GM21528 (cell line): ENCODE measurements around the gene SLF2.

Source experiments
- ATAC-seq: cut with Tn5 transposase; IDR thresholded peaks from one replicate; pipeline ENCODE4 v1.9.1; 2021; ENCODE audit warnings: mild to moderate bottlenecking, moderate library complexity; ENCODE audit not compliant: unreplicated experiment, low FRiP score

Gene SLF2

DNA sequence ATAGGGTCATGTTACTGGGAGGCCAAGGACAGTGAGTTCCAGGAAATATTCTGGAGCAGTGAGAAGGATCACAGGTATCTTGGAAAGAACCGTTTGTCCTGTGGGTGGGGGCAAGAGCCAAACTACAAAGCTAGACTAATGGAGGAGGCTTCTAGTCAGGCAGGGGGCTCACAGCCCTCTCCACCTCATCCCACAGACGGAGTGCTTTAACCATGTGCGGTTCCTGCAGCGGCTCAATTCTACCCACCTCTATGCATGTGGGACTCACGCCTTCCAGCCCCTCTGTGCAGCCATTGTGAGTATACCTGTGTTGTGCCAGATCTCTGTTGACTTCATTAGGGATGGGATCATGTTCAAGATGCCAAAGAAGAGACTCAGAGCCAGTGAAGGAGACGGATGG, 64.7 kb downstream of the SLF2 start:
- no peak for ATAC-seq

GRCh38 chr10:100978121-100978900, 65.5 kb downstream of the SLF2 start:
- ATAC-seq: no peak

- no peak for ATAC-seq
Observed at GRCh38 chr10:100978901-100979195, 66.1 kb downstream of the SLF2 start.

- ATAC-seq: no peak
Observed at GRCh38 chr10:100979791-100980272, 67.1 kb downstream of the SLF2 start.

- ATAC-seq: no peak
Observed at GRCh38 chr10:100980311-100980710, 67.5 kb downstream of the SLF2 start.

GRCh38 chr10:100980711-100981110, 67.9 kb downstream of the SLF2 start:
- no peak for ATAC-seq

DNA sequence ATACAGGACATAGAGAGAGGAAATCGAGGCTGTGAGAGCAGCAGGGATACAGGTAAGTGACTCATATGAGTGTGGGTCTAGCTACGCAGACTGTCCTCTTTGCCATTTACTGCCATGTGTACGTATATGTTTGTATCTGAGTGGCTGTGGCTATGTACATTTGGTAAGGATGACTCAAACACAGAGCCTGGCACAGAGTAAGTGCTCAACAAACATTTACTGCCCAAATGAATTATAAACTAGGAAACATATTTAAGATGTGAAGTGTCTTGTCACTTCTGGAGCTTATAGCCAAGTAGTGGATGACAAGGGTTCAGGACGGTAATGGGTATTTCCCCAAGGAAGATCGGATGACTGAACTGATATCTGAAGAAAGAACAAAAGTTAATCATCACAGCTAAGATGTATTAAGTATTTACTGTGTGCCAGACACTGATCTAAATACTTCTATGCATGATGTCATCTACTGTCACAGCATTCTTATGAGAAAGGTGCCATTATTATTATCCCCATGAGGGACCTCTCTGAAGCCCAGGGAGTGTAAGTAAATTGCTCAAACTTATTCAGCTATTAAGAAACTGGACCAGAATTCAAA, 68.5 kb downstream of the SLF2 start:
- ATAC-seq: no peak

DNA sequence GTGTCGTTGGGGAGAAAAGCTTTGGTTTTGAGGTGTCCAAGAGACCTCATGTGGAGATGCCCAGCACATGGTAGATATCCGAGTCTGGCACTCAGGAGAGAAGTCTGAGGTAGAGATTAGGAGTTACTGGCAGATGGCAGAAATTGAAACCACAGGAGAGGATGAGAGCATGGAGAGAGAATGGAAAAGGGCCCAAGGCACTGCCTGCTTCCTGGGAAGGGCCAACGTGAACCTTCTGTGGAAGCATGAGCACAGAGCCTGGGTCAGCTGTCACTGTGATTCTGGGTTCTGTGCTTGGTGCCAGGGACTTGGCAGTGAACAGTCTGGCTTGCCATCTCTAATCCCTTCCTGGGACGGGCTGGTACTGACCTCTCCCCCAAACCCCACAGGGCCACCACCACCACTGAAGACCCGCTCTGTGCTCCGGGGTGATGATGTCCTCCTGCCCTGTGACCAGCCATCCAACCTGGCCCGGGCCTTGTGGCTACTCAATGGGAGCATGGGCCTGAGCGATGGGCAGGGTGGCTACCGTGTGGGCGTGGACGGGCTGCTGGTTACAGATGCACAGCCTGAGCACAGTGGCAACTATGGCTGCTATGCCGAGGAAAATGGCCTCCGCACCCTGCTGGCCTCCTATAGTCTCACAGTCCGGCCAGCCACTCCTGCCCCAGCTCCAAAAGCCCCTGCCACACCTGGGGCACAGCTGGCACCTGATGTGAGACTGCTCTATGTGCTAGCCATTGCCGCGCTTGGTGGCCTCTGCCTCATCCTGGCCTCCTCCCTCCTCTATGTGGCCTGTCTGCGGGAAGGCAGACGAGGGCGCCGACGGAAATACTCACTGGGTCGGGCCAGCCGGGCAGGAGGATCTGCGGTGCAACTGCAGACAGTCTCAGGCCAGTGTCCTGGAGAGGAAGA, 70.4 kb downstream of the SLF2 start:
- ATAC-seq: no peak

- ATAC-seq: no peak
Observed at GRCh38 chr10:100983868-100984671, 71.3 kb downstream of the SLF2 start.

GRCh38 chr10:100984672-100985177, 72.0 kb downstream of the SLF2 start:
- no peak for ATAC-seq

DNA sequence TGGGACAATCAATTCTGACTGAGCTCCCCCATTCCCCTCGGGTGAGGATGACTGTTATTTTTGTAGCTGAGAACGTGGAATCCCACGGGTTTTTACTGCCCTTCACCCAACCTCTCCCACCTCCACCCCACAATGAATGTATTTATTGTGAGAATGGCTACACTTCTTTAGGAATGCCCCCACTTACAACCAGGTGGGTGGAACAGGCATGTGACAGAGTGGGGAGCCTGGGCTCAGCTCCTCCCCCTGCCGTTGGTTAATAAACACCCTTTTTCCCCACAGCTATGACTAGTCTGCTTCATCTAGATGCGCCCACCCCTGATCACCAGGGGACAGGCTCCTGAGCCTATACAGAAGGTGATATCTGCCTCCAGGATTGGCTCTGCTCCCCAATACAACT, 72.6 kb downstream of the SLF2 start:
- no peak for ATAC-seq

DNA sequence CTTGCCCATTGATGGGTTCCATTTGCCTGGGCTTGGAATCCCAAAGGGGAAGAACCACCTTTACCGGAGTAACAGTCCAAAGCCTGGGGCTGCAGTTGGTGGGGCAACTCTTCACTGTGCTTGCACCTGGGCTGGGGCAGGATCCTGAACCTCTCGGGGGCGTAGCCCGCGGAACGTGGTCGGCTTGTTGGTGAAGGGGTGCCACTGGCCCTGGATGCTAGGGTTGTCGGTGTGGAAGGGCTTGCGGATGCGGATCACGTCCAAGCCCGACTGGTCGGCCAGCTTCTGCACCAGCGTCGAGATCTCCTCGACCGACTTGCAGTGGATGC, 73.8 kb downstream of the SLF2 start:
- peak; percentile 7 for ATAC-seq

DNA sequence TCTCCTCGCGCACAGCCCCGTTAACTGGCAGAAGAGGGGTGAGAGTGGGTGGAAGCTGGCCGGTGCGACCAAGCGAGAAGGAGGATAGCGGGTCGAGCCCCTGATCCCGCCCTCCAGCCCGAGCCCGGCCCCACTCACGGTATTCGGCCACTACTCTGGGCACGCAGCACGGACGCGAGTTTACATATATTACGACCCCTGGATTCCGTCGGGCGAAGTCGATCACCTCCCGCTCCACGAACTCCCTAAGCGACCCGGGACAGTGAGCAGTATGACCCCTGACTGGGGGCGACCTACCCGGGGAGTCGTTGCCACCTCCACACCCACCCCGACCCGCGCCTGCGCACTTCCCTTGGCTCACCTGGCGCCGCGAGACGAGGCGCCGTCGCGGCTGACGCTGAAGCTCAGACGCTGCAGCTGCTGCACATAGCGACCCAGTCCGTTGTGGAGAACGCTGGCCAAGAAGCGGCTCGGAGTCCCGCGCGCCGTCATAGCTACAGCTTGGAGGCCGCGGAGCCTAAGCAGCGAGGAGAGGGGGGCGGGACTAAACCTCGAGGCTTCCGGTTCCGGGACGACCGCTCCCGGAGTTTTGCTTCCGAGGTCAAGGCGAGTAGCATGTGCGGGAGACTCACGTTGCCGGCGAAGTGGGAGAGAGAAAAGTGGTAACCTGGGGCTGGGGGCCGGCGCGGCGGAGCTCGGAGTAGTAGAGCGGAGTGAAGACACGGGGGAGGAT, 74.4 kb downstream of the SLF2 start, which contains the start of the genes MRPL43 and TWNK:
TSS of gene MRPL43 (minus strand) at position 546 of the 733 bp plus-strand sequence. CDS start at position 492, 54 bp downstream.
TSS of gene TWNK (plus strand) at position 592 of the 733 bp plus-strand sequence. CDS start 668 bp downstream, outside the sequence.
- ATAC-seq: peak; percentile 85

DNA sequence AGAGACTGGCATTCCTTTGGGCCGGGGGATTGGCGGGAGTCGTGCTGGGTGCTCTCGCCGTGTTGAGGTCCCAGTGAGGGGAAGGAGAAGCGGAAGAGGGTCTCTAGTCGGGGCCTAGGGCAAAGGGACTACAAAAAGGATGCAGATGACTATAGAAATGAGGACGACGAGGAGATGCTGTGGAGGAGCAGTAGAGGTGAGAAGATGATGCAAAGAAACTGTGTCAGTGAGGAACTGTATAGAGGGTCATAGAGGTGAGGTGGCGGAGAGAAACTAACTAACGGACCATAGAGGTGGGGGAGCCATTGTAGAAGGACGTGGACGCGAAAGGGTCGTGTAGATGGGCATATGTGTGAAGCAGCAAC, 74.9 kb downstream of the SLF2 start:
- no peak for ATAC-seq

- no peak for ATAC-seq
Observed at GRCh38 chr10:100988166-100988565, 75.4 kb downstream of the SLF2 start.

GRCh38 chr10:100989088-100989487, 76.3 kb downstream of the SLF2 start:
- ATAC-seq: no peak

GRCh38 chr10:100993986-100994708, 81.4 kb downstream of the SLF2 start:
- no peak for ATAC-seq

DNA sequence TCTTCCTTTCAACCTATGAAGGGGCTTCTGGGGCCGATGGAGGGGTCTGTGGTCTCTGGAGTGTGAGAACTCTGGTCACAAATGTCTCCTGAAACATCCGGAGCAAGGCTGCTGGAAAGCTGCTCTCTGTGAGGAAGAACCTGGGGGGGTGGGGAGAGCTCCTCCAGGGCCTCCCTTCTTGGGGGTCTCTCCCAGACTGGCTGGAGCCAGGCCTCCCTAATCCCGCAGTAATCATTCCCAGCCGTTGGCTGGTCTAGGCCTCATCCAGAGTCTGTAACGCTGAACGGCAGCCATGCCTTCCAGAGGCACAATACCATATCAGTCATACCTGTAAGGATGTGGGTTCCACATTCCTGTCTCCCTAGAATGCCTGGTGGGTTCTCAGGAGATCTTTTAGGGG, 82.4 kb downstream of the SLF2 start:
- ATAC-seq: no peak
